Measurements from ENCODE around the gene IFI6.

DNA sequence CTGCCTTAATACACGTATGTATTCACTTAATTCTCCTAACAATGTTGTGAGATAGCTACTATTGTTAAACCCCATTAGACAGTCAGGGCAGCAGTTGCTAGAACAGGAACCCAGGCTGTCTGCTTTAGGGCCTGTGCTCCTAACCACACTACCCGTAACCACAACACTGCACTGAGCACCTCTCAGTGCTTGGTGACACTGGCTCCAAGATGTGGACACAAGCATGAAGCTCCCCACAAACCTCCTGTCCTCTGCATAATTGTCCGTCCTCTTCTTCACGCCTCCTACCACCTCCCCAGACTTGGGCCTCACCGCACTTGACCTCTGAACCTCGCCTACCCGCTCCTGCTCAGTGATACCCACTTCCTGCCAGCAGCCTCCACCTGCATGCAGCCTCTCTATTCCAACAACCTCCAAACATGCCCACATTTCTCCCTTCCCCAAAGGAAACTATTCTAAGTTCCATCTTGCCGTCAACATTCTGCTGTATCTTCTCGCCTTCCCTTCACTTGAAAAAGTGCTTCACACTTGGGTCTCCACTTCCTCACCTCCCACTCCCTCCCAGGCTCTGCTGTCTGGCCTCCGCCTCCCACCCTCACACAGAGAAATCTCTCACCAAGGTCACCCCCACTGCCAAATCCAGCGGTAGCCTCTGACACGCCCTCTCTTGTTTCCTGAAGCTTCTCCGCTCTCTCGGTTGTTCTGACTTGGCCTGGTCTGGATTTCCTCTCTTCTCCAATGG is 53.5 kb downstream of the IFI6 start:
- TF ChIP-seq, protein P1, sequence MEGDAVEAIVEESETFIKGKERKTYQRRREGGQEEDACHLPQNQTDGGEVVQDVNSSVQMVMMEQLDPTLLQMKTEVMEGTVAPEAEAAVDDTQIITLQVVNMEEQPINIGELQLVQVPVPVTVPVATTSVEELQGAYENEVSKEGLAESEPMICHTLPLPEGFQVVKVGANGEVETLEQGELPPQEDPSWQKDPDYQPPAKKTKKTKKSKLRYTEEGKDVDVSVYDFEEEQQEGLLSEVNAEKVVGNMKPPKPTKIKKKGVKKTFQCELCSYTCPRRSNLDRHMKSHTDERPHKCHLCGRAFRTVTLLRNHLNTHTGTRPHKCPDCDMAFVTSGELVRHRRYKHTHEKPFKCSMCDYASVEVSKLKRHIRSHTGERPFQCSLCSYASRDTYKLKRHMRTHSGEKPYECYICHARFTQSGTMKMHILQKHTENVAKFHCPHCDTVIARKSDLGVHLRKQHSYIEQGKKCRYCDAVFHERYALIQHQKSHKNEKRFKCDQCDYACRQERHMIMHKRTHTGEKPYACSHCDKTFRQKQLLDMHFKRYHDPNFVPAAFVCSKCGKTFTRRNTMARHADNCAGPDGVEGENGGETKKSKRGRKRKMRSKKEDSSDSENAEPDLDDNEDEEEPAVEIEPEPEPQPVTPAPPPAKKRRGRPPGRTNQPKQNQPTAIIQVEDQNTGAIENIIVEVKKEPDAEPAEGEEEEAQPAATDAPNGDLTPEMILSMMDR (IDR thresholded peaks at IDR 0.05; ENCODE audit: low read length): no peak
- no peak for TF ChIP-seq EZH2 (IDR thresholded peaks at IDR 0.05; ENCODE audit: borderline replicate concordance, low read length)
